Measurements from ENCODE around the gene LOXHD1.

Gene LOXHD1

GRCh38 chr18:46519870-46520269 lies 137.2 kb downstream of the LOXHD1 start:
- Histone ChIP-seq H3K27ac (ENCODE audit: low read depth, low read length, poor library complexity, severe bottlenecking) (no peak overlapping the region), H3K4me1 (ENCODE audit: insufficient read depth, low read length, severe bottlenecking) (no peaks in the 10 kb centered on the region), H3K9ac (ENCODE audit: low read length) (no peak overlapping the region), H3K4me3 (ENCODE audit: low read depth, low read length, poor library complexity, severe bottlenecking) (no peak overlapping the region), H3F3A (ENCODE audit: insufficient read depth, low read length) (no peaks in the 10 kb centered on the region), H3K36me3 (ENCODE audit: insufficient read depth, low read length) (no peaks in the 10 kb centered on the region), H3K9me2 (ENCODE audit: low read depth, low read length) (no peaks in the 10 kb centered on the region), H2AFZ (ENCODE audit: low read length) (no peak overlapping the region), H3K79me2 (ENCODE audit: insufficient read depth, low read length) (no peaks in the 10 kb centered on the region), H3K27me3 (ENCODE audit: insufficient read depth, low read length) (no peaks in the 10 kb centered on the region; the same call in 1 of the 2 replicates), H3K4me2 (ENCODE audit: low read length) (no peak overlapping the region), H3K9me3 (ENCODE audit: low read length) (no peaks in the 10 kb centered on the region), H4K20me1 (ENCODE audit: insufficient read depth, low read length) (no peaks in the 10 kb centered on the region)
- TF ChIP-seq EZH2 (IDR thresholded peaks at IDR 0.05; ENCODE audit: borderline replicate concordance, low read length) (no peak), CTCF (IDR thresholded peaks at IDR 0.05; ENCODE audit: low read length) (no peak)

GRCh38 chr18:46518438-46518837 lies 138.6 kb downstream of the LOXHD1 start:
- Histone ChIP-seq H3K9ac (ENCODE audit: low read length) (no peak overlapping the region), H3K27ac (ENCODE audit: low read depth, low read length, poor library complexity, severe bottlenecking) (no peak overlapping the region), H3K9me2 (ENCODE audit: low read depth, low read length) (no peaks in the 10 kb centered on the region), H3F3A (ENCODE audit: insufficient read depth, low read length) (no peaks in the 10 kb centered on the region), H2AFZ (ENCODE audit: low read length) (no peak overlapping the region), H3K4me1 (ENCODE audit: insufficient read depth, low read length, severe bottlenecking) (no peaks in the 10 kb centered on the region), H3K4me2 (ENCODE audit: low read length) (no peak overlapping the region), H3K36me3 (ENCODE audit: insufficient read depth, low read length) (no peaks in the 10 kb centered on the region), H3K4me3 (ENCODE audit: low read depth, low read length, poor library complexity, severe bottlenecking) (no peak overlapping the region), H3K79me2 (ENCODE audit: insufficient read depth, low read length) (no peaks in the 10 kb centered on the region), H4K20me1 (ENCODE audit: insufficient read depth, low read length) (no peaks in the 10 kb centered on the region), H3K27me3 (ENCODE audit: insufficient read depth, low read length) (no peaks in the 10 kb centered on the region; the same call in 1 of the 2 replicates), H3K9me3 (ENCODE audit: low read length) (no peaks in the 10 kb centered on the region)
- TF ChIP-seq CTCF (IDR thresholded peaks at IDR 0.05; ENCODE audit: low read length): no peak
- no peak for TF ChIP-seq EZH2 (IDR thresholded peaks at IDR 0.05; ENCODE audit: borderline replicate concordance, low read length)

- Histone ChIP-seq H3K4me3 (ENCODE audit: low read depth, low read length, poor library complexity, severe bottlenecking) (no peak overlapping the region), H3K9me3 (ENCODE audit: low read length) (no peaks in the 10 kb centered on the region), H3K27ac (ENCODE audit: low read depth, low read length, poor library complexity, severe bottlenecking) (no peak overlapping the region), H3K36me3 (ENCODE audit: insufficient read depth, low read length) (no peaks in the 10 kb centered on the region), H3K4me1 (ENCODE audit: insufficient read depth, low read length, severe bottlenecking) (no peaks in the 10 kb centered on the region), H4K20me1 (ENCODE audit: insufficient read depth, low read length) (no peaks in the 10 kb centered on the region), H3K27me3 (ENCODE audit: insufficient read depth, low read length) (no peaks in the 10 kb centered on the region; the same call in 1 of the 2 replicates), H3F3A (ENCODE audit: insufficient read depth, low read length) (no peaks in the 10 kb centered on the region), H3K79me2 (ENCODE audit: insufficient read depth, low read length) (no peaks in the 10 kb centered on the region), H3K9ac (ENCODE audit: low read length) (no peak overlapping the region), H3K9me2 (ENCODE audit: low read depth, low read length) (no peaks in the 10 kb centered on the region), H2AFZ (ENCODE audit: low read length) (no peak overlapping the region), H3K4me2 (ENCODE audit: low read length) (no peak overlapping the region)
- no peak for TF ChIP-seq EZH2 (IDR thresholded peaks at IDR 0.05; ENCODE audit: borderline replicate concordance, low read length)
- no peak for TF ChIP-seq CTCF (IDR thresholded peaks at IDR 0.05; ENCODE audit: low read length)
Measured at GRCh38 chr18:46516555-46516954, 140.5 kb downstream of the LOXHD1 start.
